Measurements from ENCODE around the gene RPA3. TPM values are rescaled to one million over a fixed set of nuclear protein-coding genes. Genes with fewer than 3 reads are reported as not detected.

The RPA3 gene
- total and polyA plus RNA-seq, 9 of the 15 experiments (the other 6 are each of a cell fraction or from before 2014, with no cell fraction given), result 68.5 to 265 (median 125) TPM

DNA sequence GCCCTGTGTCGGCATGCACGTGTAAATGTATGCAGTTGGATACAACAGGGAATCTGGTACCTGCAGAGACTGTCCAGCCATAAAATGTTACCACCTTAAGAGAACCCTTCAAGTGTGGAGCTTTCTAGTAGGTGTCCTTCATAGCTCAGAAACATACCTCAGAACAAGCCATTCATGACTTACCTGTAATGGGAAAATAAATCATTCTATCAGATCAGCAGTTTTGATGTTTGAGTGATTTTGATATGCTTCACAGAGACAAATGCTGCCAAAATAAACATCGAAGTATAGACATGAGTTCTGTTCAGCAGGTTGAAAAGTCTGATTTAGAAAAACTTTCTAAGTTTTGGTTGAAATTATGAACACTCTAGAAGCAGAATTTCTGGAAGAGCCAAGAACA is 111.4 kb downstream of the RPA3 start:
- ChIA-PET CTCF (ENCODE audit: low intra/inter-chr PET ratio) (no interaction called here), POLR2A (no interaction called here)
- Histone ChIP-seq H3K79me2 (ENCODE audit: control insufficient read depth, insufficient read depth, low read length) (no peaks in the 10 kb centered on the region), H3K36me3 (ENCODE audit: control insufficient read depth, insufficient read depth, low read length) (peaks cover 17% of the 10 kb centered on the region; the same call in 2 of the 3 replicates), H3K9me3 (replicated peaks; ENCODE audit: control insufficient read depth, insufficient read depth, low read depth, low read length) (no peaks in the 10 kb centered on the region), H3K4me1 (replicated peaks in 1 of 2; ENCODE audit: control insufficient read depth in 2 of 2, insufficient read depth in 2 of 2, low read length in 2 of 2) (no peaks in the 10 kb centered on the region), H3K27me3 (ENCODE audit: control insufficient read depth in 2 of 2, insufficient read depth in 2 of 2, low read length in 2 of 2) (no peaks in the 10 kb centered on the region), H3K27ac (ENCODE audit: extremely low read depth, low read depth, low read length) (no peak overlapping the region), H3K4me2 (ENCODE audit: insufficient read depth, low read length) (no peak overlapping the region), H3K4me3 (no peak overlapping the region), H3K9me1 (ENCODE audit: control insufficient read depth, insufficient read depth, low read length) (no peaks in the 10 kb centered on the region), H2AFZ (ENCODE audit: low read depth, low read length) (no peak overlapping the region), H3K9ac (ENCODE audit: insufficient read depth in 1 of 2, low read depth in 2 of 2, low read length in 2 of 2) (no peak overlapping the region), H4K20me1 (replicated peaks; ENCODE audit: control insufficient read depth, insufficient read depth, low read length) (no peaks in the 10 kb centered on the region)
- intact Hi-C loops (cut with micrococcal nuclease), result no loop called here
- FAIRE-seq (no peak), DNase-seq (ENCODE audit: extremely low read depth in 1 of 4, low spot score in 3 of 4) (no peak), ATAC-seq (no peak)
- in situ Hi-C loops (cut with MboI), result no loop called here
- no TSS peak for BruUV-seq (replicated peaks)
- 57% methylated on average over 3 of the region's 3 CpGs for WGBS (ENCODE audit: insufficient coverage, low coverage, missing lambda C conversion rate)
- TF ChIP-seq CREM (IDR thresholded peaks at IDR 0.05; ENCODE audit: low read depth), result no peak
- no peak for TF ChIP-seq TFE3 (CRISPR knock-in tag; IDR thresholded peaks at IDR 0.05)
- TF ChIP-seq EHMT2 (IDR thresholded peaks at IDR 0.05), result no peak
- TF ChIP-seq PCBP1 (IDR thresholded peaks at IDR 0.05; ENCODE audit: low read depth, low read length, poor library complexity, severe bottlenecking), result no peak
- TF ChIP-seq, protein P1, sequence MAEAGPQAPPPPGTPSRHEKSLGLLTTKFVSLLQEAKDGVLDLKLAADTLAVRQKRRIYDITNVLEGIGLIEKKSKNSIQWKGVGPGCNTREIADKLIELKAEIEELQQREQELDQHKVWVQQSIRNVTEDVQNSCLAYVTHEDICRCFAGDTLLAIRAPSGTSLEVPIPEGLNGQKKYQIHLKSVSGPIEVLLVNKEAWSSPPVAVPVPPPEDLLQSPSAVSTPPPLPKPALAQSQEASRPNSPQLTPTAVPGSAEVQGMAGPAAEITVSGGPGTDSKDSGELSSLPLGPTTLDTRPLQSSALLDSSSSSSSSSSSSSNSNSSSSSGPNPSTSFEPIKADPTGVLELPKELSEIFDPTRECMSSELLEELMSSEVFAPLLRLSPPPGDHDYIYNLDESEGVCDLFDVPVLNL (CRISPR knock-in tag; IDR thresholded peaks at IDR 0.05; ENCODE audit: low read depth), result no peak
- no peak for TF ChIP-seq TAF7 (tag; IDR thresholded peaks at IDR 0.05)
- TF ChIP-seq NR2C2 (CRISPR knock-in tag; IDR thresholded peaks at IDR 0.05), result no peak
- no peak for TF ChIP-seq NR2C2 (tag; IDR thresholded peaks at IDR 0.05)
- no peak for TF ChIP-seq ELK3 (CRISPR knock-in tag; IDR thresholded peaks at IDR 0.05)
- no peak for TF ChIP-seq SIRT6 (IDR thresholded peaks at IDR 0.05; ENCODE audit: low read depth, low read length)
- no peak for TF ChIP-seq TAF15 (IDR thresholded peaks at IDR 0.05; ENCODE audit: low read depth, low read length)
- TF ChIP-seq ZNF184 (CRISPR knock-in tag; IDR thresholded peaks at IDR 0.05), result no peak
- no peak for TF ChIP-seq KLF13 (tag; IDR thresholded peaks at IDR 0.05; ENCODE audit: borderline replicate concordance, low read depth)
- no peak for TF ChIP-seq RBBP5 (IDR thresholded peaks at IDR 0.05; ENCODE audit: borderline replicate concordance, insufficient read depth, low read length, poor library complexity, severe bottlenecking)
- TF ChIP-seq ZNF695 (CRISPR knock-in tag; IDR thresholded peaks at IDR 0.05), result no peak
